Stimulated activated CD8-positive, alpha-beta memory T cell treated with anti-CD3 and anti-CD28 coated beads, Interleukin-15, amount 100 ng/mL, for 48 hours (primary cell): ENCODE results near the gene NGDN.
"Not testable (repeated sequence)": the region's sequence is repeated elsewhere in the genome, so short reads cannot be mapped to it uniquely, and the experiment has no call there.

Source experiments
- DNase-seq, 2 donors: peaks; one replicate each; pipeline ENCODE4 v3.0.0-alpha.2; 2020; ENCODE audit warnings: low read depth in 2 of 2

Gene NGDN

GRCh38 chr14:23439107-23439835 lies 30.2 kb upstream of the NGDN start:
- no peak for DNase-seq

GRCh38 chr14:23441076-23441475 lies 28.4 kb upstream of the NGDN start:
- no peak for DNase-seq

DNA sequence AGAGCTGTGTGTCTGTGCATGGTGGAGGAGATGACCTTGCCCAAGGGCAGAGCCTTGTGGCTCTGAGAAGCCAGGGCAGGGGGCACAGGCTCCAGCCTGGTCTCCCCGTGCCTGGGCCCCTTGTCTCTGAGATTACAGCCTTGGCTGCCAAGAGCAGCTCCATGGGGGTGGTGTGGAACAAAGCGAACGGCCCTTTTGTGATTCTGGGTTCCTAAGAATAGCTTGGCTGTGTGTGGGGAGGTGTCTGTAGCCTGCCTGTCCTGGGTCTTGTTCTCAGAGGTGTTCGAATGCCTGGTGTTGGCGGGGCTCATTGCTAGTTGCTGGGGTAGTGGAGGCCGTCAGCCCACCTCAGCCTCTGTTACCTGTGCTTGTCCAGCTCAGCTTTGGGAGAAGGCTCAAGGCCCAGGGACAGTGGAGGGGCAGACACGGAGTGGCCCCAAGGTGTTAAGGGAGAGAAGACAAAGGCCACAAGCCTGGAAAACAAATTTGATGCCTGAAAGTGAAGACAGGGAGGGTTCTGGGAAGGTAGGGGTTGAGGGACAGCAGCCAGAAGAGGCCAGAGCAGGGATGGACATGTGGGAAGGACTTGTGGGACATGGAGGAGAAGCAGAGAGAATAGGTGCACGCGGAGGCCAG lies 26.7 kb upstream of the NGDN start:
- DNase-seq: no peak

GRCh38 chr14:23443411-23443812 lies 26.1 kb upstream of the NGDN start:
- DNase-seq: no peak

- no peak for DNase-seq
Measured at GRCh38 chr14:23443881-23444280, 25.6 kb upstream of the NGDN start.

DNA sequence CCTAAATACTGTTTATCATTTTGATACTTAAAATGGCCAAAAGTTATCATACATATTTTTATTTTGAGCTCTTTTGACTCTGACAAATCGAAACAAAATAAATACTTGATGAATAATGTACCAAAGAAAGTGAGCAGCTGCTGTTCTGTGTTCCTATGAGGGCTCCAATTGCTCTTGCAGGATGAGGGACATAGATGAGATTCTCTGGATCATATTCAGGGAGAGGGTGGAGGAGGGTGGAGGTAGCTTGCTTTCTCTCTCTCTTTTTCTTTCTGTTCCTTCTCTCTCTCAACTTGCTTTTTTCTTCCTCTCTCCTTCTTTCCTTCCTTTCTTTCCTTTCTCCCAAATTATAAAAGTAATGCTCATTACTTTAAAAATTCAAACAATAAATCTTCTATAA lies 25.2 kb upstream of the NGDN start:
- DNase-seq: no peak

DNA sequence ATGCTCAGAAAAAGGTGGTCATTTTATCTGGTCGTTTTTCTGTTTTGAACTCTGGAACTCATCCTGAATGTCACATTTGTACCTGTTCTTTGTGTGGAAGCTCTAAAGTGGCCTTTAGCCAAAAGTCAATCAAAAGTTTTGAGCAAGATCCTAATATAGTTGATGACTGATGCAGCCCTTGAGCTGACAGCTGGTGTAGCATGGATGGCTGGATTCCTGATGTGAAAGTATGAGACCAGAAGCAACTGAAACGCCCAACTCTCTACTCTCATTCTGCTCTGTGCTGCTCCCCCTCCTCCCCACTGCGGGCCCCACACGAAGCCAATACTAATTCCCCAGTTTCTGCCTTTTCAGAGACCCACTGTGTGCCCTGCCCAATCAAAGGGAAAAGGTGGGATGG lies 23.7 kb upstream of the NGDN start:
- DNase-seq: no peak

GRCh38 chr14:23446291-23446851 lies 23.1 kb upstream of the NGDN start:
- DNase-seq: no peak

DNA sequence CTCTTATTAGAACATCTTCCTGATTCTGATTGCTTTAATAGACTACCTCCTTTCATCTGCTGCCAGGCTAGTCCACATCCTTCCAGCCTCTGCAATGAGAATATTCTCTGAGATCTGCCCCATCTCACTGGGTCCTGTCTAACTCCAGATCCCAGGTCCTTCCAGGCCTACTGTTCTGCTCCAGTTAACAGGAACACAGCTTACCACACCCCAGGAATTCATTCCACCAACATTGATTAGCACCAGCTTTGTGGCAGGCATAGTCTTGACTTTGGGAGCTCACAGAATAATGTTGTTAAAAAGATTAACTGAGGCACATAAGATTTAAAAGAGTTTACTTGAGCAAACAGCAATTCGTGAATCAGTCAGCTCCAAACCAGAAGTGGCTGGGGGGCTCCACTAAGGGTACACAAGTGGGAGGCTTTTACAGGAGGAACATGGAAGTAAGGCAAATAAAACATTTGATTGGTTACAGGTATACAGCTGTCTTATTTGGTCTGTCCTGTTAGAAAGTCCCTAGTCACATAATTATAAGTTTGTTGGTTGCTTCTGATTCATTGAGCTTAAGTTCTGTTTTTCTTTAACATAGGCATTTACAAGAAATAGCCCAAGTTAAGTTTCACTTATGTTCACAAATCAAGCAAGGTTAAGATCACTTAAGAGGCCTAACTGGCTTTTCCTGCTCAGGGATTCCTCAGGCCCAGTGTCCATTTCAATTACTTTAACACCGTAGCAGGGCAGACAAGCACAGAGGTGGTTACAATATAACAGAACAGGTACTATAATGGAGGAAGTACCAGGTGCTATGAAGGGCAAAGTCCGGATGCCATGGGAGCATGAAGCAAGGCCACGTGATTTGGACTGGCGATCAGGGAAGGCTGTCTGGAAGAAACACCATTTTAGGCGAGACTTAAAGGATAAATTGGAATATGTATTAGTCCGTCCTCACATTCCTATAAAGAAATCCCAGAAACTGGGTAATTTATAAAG lies 21.8 kb upstream of the NGDN start:
- DNase-seq: no peak

DNA sequence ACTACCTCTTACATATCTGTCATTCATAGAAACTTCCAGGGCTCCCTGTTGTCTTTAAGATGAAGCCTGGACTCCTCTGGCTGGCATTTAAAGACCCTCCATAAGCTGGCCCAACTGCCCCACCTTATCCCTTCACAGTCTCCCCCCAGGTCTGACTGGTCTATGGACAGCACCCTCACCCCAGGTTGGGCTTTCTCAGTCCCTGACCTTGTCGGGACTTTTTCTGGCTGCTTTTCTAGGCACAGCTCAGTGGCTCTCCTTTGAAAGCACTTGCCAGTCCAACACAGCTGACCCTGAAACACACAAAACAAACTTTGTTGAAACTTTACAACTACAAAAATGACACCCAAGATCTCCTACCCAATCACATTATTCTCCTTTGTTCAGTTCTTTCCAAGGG lies 20.2 kb upstream of the NGDN start:
- DNase-seq: no peak

DNA sequence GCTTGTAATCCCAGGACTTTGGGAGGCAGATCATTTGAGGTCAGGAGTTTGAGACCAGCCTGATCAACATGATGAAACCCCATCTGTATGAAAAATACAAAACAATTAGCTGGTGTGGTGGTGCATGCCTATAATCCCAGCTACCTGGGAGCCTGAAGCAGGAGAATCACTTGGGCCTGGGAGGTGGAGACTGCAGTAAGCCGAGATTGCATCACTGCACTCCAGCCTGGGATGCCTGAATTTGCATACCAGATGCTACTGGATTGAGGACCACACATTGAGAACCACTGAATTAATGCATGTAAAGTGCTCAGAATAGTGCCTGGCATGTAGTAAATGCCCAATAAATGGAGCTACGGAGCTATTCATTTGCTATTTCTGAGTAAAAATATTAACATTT lies 19.1 kb upstream of the NGDN start:
- no peak for DNase-seq

DNA sequence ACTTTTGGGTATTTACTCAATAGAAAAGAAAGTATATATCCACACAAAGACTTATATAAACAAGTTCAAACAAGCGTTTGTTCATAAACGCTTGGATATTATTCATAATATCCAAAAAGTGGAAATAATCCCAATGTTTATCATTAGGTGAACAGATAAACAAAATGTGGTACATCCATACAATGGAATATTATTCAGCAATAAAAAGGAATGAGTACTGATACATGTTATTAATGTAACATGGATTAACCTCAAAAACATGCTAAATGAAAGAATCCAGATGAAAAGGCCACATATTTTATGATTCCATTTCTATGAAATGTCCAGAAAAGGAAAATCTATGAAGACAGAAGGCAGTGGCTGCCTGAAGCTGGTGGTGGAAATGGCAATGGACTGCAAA lies 17.3 kb upstream of the NGDN start:
- no peak for DNase-seq

- DNase-seq: no peak
Measured at GRCh38 chr14:23454445-23454856, 15.1 kb upstream of the NGDN start.

DNA sequence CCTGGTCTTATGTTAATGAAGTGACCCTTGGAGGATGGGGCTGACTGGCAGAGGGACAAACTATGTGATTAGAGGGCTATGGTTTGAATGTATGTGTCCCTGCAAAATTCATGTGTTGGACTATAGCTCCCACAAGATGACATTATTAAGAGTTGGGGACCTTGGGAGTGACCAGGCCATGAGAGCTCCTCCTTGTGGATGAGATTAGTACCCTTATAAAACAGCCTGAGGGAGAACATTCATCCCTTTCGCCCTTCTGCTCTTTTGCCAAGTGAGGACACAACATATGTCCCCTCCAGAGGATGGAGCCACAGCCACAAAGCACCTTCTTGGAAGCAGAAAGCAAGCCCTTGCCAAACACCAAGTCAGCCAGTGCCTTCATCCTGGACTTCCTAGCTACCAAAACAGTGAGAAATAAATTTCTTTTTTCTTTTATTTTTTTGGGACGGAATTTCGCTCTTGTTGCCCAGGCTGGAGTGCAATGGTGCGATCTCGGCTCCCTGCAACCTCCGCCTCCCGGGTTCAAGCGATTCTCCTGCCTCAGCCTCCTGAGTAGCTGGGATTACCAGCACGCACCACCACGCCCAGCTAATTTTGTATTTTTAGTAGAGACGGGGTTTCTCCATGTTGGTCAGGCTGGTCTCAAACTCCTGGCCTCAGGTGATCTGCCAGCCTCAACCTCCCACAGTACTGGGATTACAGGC lies 12.5 kb upstream of the NGDN start:
- DNase-seq: not testable (repeated sequence)

GRCh38 chr14:23457587-23458445 lies 11.7 kb upstream of the NGDN start:
- DNase-seq: no peak

DNA sequence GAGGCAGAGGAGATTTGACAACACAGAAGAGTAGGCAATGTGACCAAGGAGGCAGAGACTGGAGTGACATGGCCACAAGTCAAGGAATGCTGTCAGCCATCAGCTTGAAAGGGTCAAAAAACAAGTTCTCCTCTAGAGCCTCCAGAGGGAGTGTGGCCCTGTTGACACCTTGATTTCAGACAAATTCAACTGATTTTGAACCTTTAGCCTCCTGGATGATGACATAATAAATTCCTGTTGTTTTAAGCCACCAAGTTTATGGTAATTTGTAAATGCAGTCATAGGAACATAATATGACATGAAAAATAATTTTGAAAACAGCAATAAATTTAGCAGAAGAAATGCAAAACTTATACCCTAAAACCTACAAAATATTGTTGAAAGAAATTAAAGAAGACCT lies 8.5 kb upstream of the NGDN start:
- no peak for DNase-seq

DNA sequence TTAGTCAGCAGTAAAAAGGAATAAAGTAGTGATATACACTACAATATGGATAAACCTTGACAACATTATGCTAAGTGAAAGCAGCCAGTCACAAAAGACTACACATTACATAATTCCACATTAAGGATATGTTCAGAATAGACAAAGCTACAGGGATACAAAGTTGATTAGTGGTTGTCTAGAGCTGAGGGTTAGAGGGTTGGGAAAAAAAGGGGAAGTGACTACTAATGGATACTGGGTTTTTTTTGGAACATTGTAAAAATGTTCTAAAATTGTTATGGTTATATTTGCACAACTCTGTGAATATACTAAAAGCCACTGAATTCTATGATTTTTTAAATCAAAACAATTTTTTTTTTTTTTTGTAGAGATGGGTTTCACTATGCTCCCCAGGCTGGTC lies 4.8 kb upstream of the NGDN start:
- no peak for DNase-seq

DNA sequence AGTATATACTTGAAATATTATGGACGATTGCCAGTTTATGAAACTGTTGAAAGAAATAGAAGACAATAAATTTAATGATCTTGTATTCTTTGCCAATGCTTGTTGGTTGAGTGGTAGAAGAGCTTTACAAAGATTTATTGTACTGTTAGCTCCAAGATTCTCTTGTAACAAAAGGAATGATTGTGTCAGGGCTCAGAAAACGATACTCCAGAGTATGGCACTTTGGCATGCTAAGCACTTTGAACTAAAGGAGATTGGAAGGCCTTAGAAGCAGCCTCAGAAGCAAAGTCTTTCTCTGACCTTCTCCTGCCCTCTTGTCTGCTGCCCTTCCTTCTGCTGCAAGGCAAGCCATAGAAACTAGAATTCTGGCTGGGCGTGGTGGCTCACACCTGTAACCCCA lies 4.2 kb upstream of the NGDN start:
- DNase-seq: no peak

GRCh38 chr14:23468704-23469126 lies 788 bp upstream of the NGDN start:
- DNase-seq: no peak

DNA sequence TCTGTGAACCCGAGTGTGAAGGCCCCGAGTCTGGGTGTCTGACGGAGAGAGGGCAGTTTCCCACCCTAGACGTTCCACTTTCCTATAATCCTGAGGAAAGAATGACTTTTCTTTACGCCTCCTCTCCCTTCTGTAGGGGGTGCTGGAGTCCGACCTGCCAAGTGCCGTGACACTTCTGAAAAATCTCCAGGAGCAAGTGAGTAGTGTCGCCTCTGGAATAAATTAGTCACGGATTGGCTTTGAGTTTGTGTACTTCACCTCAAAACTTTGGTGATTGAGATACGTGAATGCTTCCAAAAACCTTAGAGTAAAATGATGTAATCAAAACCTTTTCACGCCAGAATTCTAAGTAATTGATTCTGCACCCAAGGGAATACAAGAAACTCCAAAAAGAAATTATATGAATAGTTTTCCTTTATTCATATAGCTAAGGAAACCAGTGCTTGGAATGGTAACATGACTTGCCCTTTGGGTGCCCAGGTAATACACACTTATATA lies 452 bp downstream of the NGDN start:
- DNase-seq: no peak
